DND-41 (cell line): ENCODE measurements around the gene SP8.

Experiments used
- ATAC-seq: fragments of 200-7000 bp; cut with Tn5 transposase; 3 replicates; pipeline ENCODE4 v1.9.1; 2021; ENCODE audit warnings: low read depth; ENCODE audit not compliant: insufficient read depth
- DNase-seq: peaks from one replicate; pipeline ENCODE4 v3.0.0-alpha.2; 2020
- H2AFZ ChIP-seq: 2 replicates; pipeline ENCODE4 v1.6.0; 2012; ENCODE audit warnings: low read depth, low read length
- H3K27ac ChIP-seq: 2 replicates; pipeline ENCODE4 v1.5.1; 2012; ENCODE audit warnings: low read length, inconsistent platforms
- H3K27me3 ChIP-seq: fragments of 200-600 bp; sonication (generic); 2 replicates; pipeline ENCODE4 v1.6.0; 2012; ENCODE audit warnings: low read length, mild to moderate bottlenecking, inconsistent platforms; ENCODE audit not compliant: insufficient read depth, poor library complexity
- H3K36me3 ChIP-seq: 2 replicates; pipeline ENCODE4 v1.5.1; 2012; ENCODE audit warnings: low read length, inconsistent platforms; ENCODE audit not compliant: insufficient read depth
- H3K4me1 ChIP-seq: 2 replicates; pipeline ENCODE4 v1.5.1; 2012; ENCODE audit warnings: mild to moderate bottlenecking, low read length; ENCODE audit not compliant: insufficient read depth
- H3K4me2 ChIP-seq: 2 replicates; pipeline ENCODE4 v1.6.0; 2012; ENCODE audit warnings: mild to moderate bottlenecking, moderate library complexity, low read length, inconsistent platforms; ENCODE audit not compliant: insufficient read depth
- H3K4me3 ChIP-seq, 2 experiments: fragments of 200-600 bp in 1 of 2; shearing (Covaris generic) in 1 of 2; 2 replicates each; pipeline ENCODE4 v1.5.1; 2012 to 2016; ENCODE audit warnings: inconsistent platforms in 2 of 2, low read length in 2 of 2, mild to moderate bottlenecking in 2 of 2, low read depth in 1 of 2, moderate library complexity in 1 of 2
- H3K79me2 ChIP-seq: 2 replicates; pipeline ENCODE4 v1.6.0; 2012; ENCODE audit warnings: low read length, inconsistent platforms; ENCODE audit not compliant: insufficient read depth
- H3K9ac ChIP-seq: 2 replicates; pipeline ENCODE4 v1.6.0; 2012; ENCODE audit warnings: low read depth, mild to moderate bottlenecking, inconsistent platforms, low read length, moderate library complexity
- H3K9me3 ChIP-seq: 2 replicates; pipeline ENCODE4 v1.5.1; 2012; ENCODE audit warnings: low read length, moderate library complexity, mild to moderate bottlenecking, inconsistent platforms; ENCODE audit not compliant: insufficient read depth, severe bottlenecking
- H4K20me1 ChIP-seq: 2 replicates; pipeline ENCODE4 v1.6.0; 2012; ENCODE audit warnings: low read length; ENCODE audit not compliant: insufficient read depth
- CTCF ChIP-seq: IDR thresholded peaks from 2 replicates; pipeline ENCODE4 v1.5.1; 2012; ENCODE audit warnings: borderline replicate concordance, low read length, moderate library complexity, mild to moderate bottlenecking; ENCODE audit not compliant: poor library complexity, severe bottlenecking; ENCODE audit errors: extremely low read depth
- EZH2 ChIP-seq: IDR thresholded peaks from 3 replicates; pipeline ENCODE4 v1.6.1; 2012; ENCODE audit warnings: borderline replicate concordance, low read depth, mild to moderate bottlenecking, moderate library complexity, low read length, inconsistent platforms; ENCODE audit not compliant: severe bottlenecking

SP8 gene

GRCh38 chr7:20748853-20749252 is 37.8 kb downstream of the SP8 start:
- Histone ChIP-seq H3K4me2 (no peak overlapping the region), H3K4me3 (no peak overlapping the region)
- ATAC-seq, result no peak

GRCh38 chr7:20747001-20747400 is 39.7 kb downstream of the SP8 start:
- no peaks in the 10 kb centered on the region for H3K36me3 ChIP-seq
- DNase-seq (no peak), ATAC-seq (no peak)
- H3K4me1 ChIP-seq, result no peaks in the 10 kb centered on the region
- H4K20me1 ChIP-seq, result no peaks in the 10 kb centered on the region
- TF ChIP-seq CTCF, result no peak
- TF ChIP-seq EZH2, result no peak
- H2AFZ ChIP-seq, result no peak overlapping the region
- no peaks in the 10 kb centered on the region for H3K79me2 ChIP-seq
- H3K4me3 ChIP-seq, result no peak overlapping the region
- H3K27me3 ChIP-seq, result no peaks in the 10 kb centered on the region
- no peak overlapping the region for H3K4me2 ChIP-seq
- no peak overlapping the region for H3K9ac ChIP-seq
- no peaks in the 10 kb centered on the region for H3K9me3 ChIP-seq
- no peak overlapping the region for H3K27ac ChIP-seq

More at GRCh38 chr7:20748853-20749252, 37.8 kb downstream of the SP8 start:
- DNase-seq, result no peak
- H4K20me1 ChIP-seq, result no peaks in the 10 kb centered on the region
- no peaks in the 10 kb centered on the region for H3K4me1 ChIP-seq
- H3K36me3 ChIP-seq, result no peaks in the 10 kb centered on the region
- no peak for TF ChIP-seq EZH2
- TF ChIP-seq CTCF, result no peak
- no peak overlapping the region for H3K9ac ChIP-seq
- no peaks in the 10 kb centered on the region for H3K79me2 ChIP-seq
- no peak overlapping the region for H2AFZ ChIP-seq
- H3K27me3 ChIP-seq, result no peaks in the 10 kb centered on the region
- H3K27ac ChIP-seq, result no peak overlapping the region
- no peaks in the 10 kb centered on the region for H3K9me3 ChIP-seq

- no peaks in the 10 kb centered on the region for H3K4me1 ChIP-seq
- DNase-seq (no peak), ATAC-seq (no peak)
- no peak overlapping the region for H2AFZ ChIP-seq
- H3K79me2 ChIP-seq, result no peaks in the 10 kb centered on the region
- no peak overlapping the region for H3K4me3 ChIP-seq
- no peaks in the 10 kb centered on the region for H4K20me1 ChIP-seq
- H3K36me3 ChIP-seq, result no peaks in the 10 kb centered on the region
- no peaks in the 10 kb centered on the region for H3K9me3 ChIP-seq
- TF ChIP-seq EZH2 (no peak), CTCF (no peak)
- no peak overlapping the region for H3K27ac ChIP-seq
- no peak overlapping the region for H3K4me2 ChIP-seq
- H3K9ac ChIP-seq, result no peak overlapping the region
- no peaks in the 10 kb centered on the region for H3K27me3 ChIP-seq
Observed at GRCh38 chr7:20745702-20746101, 41.0 kb downstream of the SP8 start.

- H3K36me3 ChIP-seq, result no peaks in the 10 kb centered on the region
- H3K27ac ChIP-seq, result no peak overlapping the region
- TF ChIP-seq EZH2, result no peak
- H3K4me1 ChIP-seq, result no peaks in the 10 kb centered on the region
- H2AFZ ChIP-seq, result no peak overlapping the region
- H3K9me3 ChIP-seq, result no peaks in the 10 kb centered on the region
- no peaks in the 10 kb centered on the region for H3K79me2 ChIP-seq
- H3K4me2 ChIP-seq, result no peak overlapping the region
- no peaks in the 10 kb centered on the region for H4K20me1 ChIP-seq
- no peak for ATAC-seq
- DNase-seq, result no peak
- H3K4me3 ChIP-seq, result no peak overlapping the region
- no peak overlapping the region for H3K9ac ChIP-seq
- no peaks in the 10 kb centered on the region for H3K27me3 ChIP-seq
Observed at GRCh38 chr7:20744954-20745446, 41.7 kb downstream of the SP8 start.
